Astrocyte (in vitro differentiated cells and primary cell): ENCODE measurements around the gene MISP. TPM values are rescaled to one million over a fixed set of nuclear protein-coding genes. Genes with fewer than 3 reads are reported as not detected.

ENCODE experiments used
- DNase-seq: peaks from one replicate; pipeline ENCODE4 v3.0.0-alpha.2; 2010; ENCODE audit warnings: low read depth
- FAIRE-seq: peaks from 2 replicates; lab custom pipeline; 2011; peaks lifted over from hg19 to GRCh38; lab: Jason Lieb, UNC
- H2AFZ ChIP-seq: 2 replicates; pipeline ENCODE4 v1.6.0; 2012; ENCODE audit warnings: low read depth, low read length, inconsistent platforms
- H3K27ac ChIP-seq: 2 replicates; pipeline ENCODE4 v1.5.1; 2011; ENCODE audit warnings: low read depth, low read length, inconsistent platforms
- H3K27me3 ChIP-seq: 2 replicates; pipeline ENCODE4 v1.6.0; 2011; ENCODE audit warnings: low read length, inconsistent platforms; ENCODE audit not compliant: insufficient read depth
- H3K36me3 ChIP-seq: 2 replicates; pipeline ENCODE4 v1.5.1; 2011; ENCODE audit warnings: low read length, inconsistent platforms; ENCODE audit not compliant: insufficient read depth
- H3K4me1 ChIP-seq: 2 replicates; pipeline ENCODE4 v1.5.1; 2011; ENCODE audit warnings: low read length, inconsistent platforms; ENCODE audit not compliant: insufficient read depth
- H3K4me2 ChIP-seq: 2 replicates; pipeline ENCODE4 v1.6.0; 2012; ENCODE audit warnings: low read length, inconsistent platforms
- H3K4me3 ChIP-seq: 2 replicates; pipeline ENCODE4 v1.5.1; 2011; ENCODE audit warnings: low read depth, mild to moderate bottlenecking, low read length, inconsistent platforms; ENCODE audit not compliant: insufficient read depth
- H3K79me2 ChIP-seq: 2 replicates; pipeline ENCODE4 v1.6.0; 2012; ENCODE audit warnings: mild to moderate bottlenecking, low read length, inconsistent platforms; ENCODE audit not compliant: insufficient read depth
- H3K9ac ChIP-seq: 2 replicates; pipeline ENCODE4 v1.6.0; 2012; ENCODE audit warnings: mild to moderate bottlenecking, low read length, inconsistent platforms
- H3K9me3 ChIP-seq: 2 replicates; pipeline ENCODE4 v1.5.1; 2012; ENCODE audit warnings: low read depth, mild to moderate bottlenecking, low read length, inconsistent platforms; ENCODE audit not compliant: insufficient read depth
- H4K20me1 ChIP-seq: 2 replicates; pipeline ENCODE4 v1.6.0; 2012; ENCODE audit warnings: low read length, inconsistent platforms; ENCODE audit not compliant: insufficient read depth
- H3K27ac Mint-ChIP-seq: one replicate; pipeline ENCODE4 v1.8.0; 2021; ENCODE audit warnings: mild to moderate bottlenecking, mixed read lengths; ENCODE audit not compliant: unreplicated experiment
- H3K27me3 Mint-ChIP-seq: one replicate; pipeline ENCODE4 v1.8.0; 2021; ENCODE audit warnings: low read depth, mixed read lengths; ENCODE audit not compliant: unreplicated experiment
- H3K36me3 Mint-ChIP-seq: one replicate; pipeline ENCODE4 v1.8.0; 2021; ENCODE audit warnings: low read depth, mixed read lengths; ENCODE audit not compliant: unreplicated experiment
- H3K4me1 Mint-ChIP-seq: one replicate; pipeline ENCODE4 v1.8.0; 2021; ENCODE audit warnings: low read depth, mixed read lengths; ENCODE audit not compliant: unreplicated experiment
- H3K4me3 Mint-ChIP-seq: one replicate; pipeline ENCODE4 v1.8.0; 2021; ENCODE audit warnings: mild to moderate bottlenecking, moderate library complexity, mixed read lengths; ENCODE audit not compliant: unreplicated experiment
- H3K9me3 Mint-ChIP-seq: one replicate; pipeline ENCODE4 v1.8.0; 2021; ENCODE audit warnings: mild to moderate bottlenecking, mixed read lengths; ENCODE audit not compliant: unreplicated experiment
- EZH2 ChIP-seq: IDR thresholded peaks from 2 replicates; pipeline ENCODE4 v1.6.1; 2012; ENCODE audit warnings: mild to moderate bottlenecking, low read length, inconsistent platforms; ENCODE audit not compliant: insufficient read depth
- total RNA-seq: library from RNA; stranded (reverse); gene quantifications from 2 replicates; pipeline ENCODE4 v1.2.1, GENCODE V29; 2021
- TF ChIP-seq, protein P1 (sequence below): IDR thresholded peaks from 2 replicates; pipeline ENCODE4 v1.5.1; 2011; ENCODE audit warnings: low read depth, mild to moderate bottlenecking, inconsistent platforms, low read length, moderate library complexity; ENCODE audit not compliant: insufficient read depth

Gene MISP
- total RNA-seq, 1 donor from 2014 or later = 0.43 TPM

DNA sequence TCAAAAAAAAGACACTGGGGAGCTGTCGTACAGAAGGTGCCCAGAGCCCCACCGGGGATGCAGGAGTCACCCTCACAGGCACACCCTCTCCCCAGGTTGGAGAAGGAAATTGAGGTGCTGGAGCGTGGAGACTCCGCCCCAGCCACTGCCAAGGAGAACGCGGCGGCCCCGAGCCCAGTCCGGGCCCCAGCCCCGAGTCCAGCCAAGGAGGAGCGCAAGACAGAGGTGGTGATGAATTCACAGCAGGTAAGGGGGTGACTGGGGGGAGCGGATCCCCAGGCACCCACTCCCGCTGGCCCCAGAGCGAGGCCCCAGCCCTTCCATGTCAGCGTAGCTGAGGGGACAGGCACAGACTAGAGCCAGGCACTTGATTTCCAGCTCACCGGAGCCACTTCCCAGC, 19.9 kb upstream of the MISP start:
- no peaks in the 10 kb centered on the region for H3K79me2 ChIP-seq
- no peak overlapping the region for H3K27ac ChIP-seq
- Mint-ChIP-seq H3K27me3 (no peaks in the 10 kb centered on the region), H3K4me3 (no peak overlapping the region), H3K4me1 (no peaks in the 10 kb centered on the region), H3K9me3 (no peaks in the 10 kb centered on the region), H3K27ac (no peak overlapping the region), H3K36me3 (peaks cover 15% of the 10 kb centered on the region)
- peaks cover 9% of the 10 kb centered on the region for H4K20me1 ChIP-seq
- H3K4me2 ChIP-seq = no peak overlapping the region
- H3K4me3 ChIP-seq = no peak overlapping the region
- no peaks in the 10 kb centered on the region for H3K4me1 ChIP-seq
- TF ChIP-seq, protein P1, sequence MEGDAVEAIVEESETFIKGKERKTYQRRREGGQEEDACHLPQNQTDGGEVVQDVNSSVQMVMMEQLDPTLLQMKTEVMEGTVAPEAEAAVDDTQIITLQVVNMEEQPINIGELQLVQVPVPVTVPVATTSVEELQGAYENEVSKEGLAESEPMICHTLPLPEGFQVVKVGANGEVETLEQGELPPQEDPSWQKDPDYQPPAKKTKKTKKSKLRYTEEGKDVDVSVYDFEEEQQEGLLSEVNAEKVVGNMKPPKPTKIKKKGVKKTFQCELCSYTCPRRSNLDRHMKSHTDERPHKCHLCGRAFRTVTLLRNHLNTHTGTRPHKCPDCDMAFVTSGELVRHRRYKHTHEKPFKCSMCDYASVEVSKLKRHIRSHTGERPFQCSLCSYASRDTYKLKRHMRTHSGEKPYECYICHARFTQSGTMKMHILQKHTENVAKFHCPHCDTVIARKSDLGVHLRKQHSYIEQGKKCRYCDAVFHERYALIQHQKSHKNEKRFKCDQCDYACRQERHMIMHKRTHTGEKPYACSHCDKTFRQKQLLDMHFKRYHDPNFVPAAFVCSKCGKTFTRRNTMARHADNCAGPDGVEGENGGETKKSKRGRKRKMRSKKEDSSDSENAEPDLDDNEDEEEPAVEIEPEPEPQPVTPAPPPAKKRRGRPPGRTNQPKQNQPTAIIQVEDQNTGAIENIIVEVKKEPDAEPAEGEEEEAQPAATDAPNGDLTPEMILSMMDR = no peak
- no peak for TF ChIP-seq EZH2
- H3K9me3 ChIP-seq = no peaks in the 10 kb centered on the region
- no peaks in the 10 kb centered on the region for H3K36me3 ChIP-seq
- H3K27me3 ChIP-seq = no peaks in the 10 kb centered on the region
- FAIRE-seq = no peak
- no peak overlapping the region for H3K9ac ChIP-seq
- H2AFZ ChIP-seq = no peak overlapping the region
- no peak for DNase-seq

- DNase-seq (no peak), FAIRE-seq (no peak)
- no peaks in the 10 kb centered on the region for H3K9me3 ChIP-seq
- no peaks in the 10 kb centered on the region for H3K4me1 Mint-ChIP-seq
- H3K79me2 ChIP-seq = no peaks in the 10 kb centered on the region
- H3K27ac ChIP-seq = no peak overlapping the region
- H3K4me1 ChIP-seq = no peaks in the 10 kb centered on the region
- H3K27ac Mint-ChIP-seq = no peak overlapping the region
- H3K9me3 Mint-ChIP-seq = no peaks in the 10 kb centered on the region
- no peaks in the 10 kb centered on the region for H3K27me3 ChIP-seq
- no peak overlapping the region for H3K4me2 ChIP-seq
- H3K4me3 Mint-ChIP-seq = no peak overlapping the region
- H3K36me3 Mint-ChIP-seq = peaks cover 12% of the 10 kb centered on the region
- no peaks in the 10 kb centered on the region for H3K27me3 Mint-ChIP-seq
- no peak overlapping the region for H3K4me3 ChIP-seq
- no peaks in the 10 kb centered on the region for H3K36me3 ChIP-seq
- TF ChIP-seq, protein P1 = no peak
- no peak for TF ChIP-seq EZH2
- H2AFZ ChIP-seq = no peak overlapping the region
- H3K9ac ChIP-seq = no peak overlapping the region
- H4K20me1 ChIP-seq = peaks cover 3% of the 10 kb centered on the region
Observed at GRCh38 chr19:732148-733069, 18.5 kb upstream of the MISP start.

- no peak overlapping the region for H2AFZ ChIP-seq
- H3K27ac ChIP-seq = no peak overlapping the region
- no peak overlapping the region for H3K9ac ChIP-seq
- FAIRE-seq (no peak), DNase-seq (no peak)
- no peak overlapping the region for H3K4me3 ChIP-seq
- peak overlapping the region; percentile 62 for H3K27ac Mint-ChIP-seq
- no peaks in the 10 kb centered on the region for H3K9me3 ChIP-seq
- H3K79me2 ChIP-seq = no peaks in the 10 kb centered on the region
- H3K4me1 Mint-ChIP-seq = no peaks in the 10 kb centered on the region
- H3K27me3 Mint-ChIP-seq = no peaks in the 10 kb centered on the region
- no peak overlapping the region for H3K4me2 ChIP-seq
- no peaks in the 10 kb centered on the region for H3K9me3 Mint-ChIP-seq
- no peak overlapping the region for H3K4me3 Mint-ChIP-seq
- no peaks in the 10 kb centered on the region for H3K27me3 ChIP-seq
- H4K20me1 ChIP-seq = no peaks in the 10 kb centered on the region
- peaks cover 12% of the 10 kb centered on the region for H3K36me3 Mint-ChIP-seq
- no peaks in the 10 kb centered on the region for H3K36me3 ChIP-seq
- TF ChIP-seq EZH2 = no peak
- H3K4me1 ChIP-seq = no peaks in the 10 kb centered on the region
Observed at GRCh38 chr19:734716-735115, 16.2 kb upstream of the MISP start.
